Stimulated activated naive CD8-positive, alpha-beta T cell treated with anti-CD3 and anti-CD28 coated beads, Interleukin-15, amount 100 ng/mL, for 72 hours (primary cell): Measurements from ENCODE around the gene GYG2.

Source experiments
- ATAC-seq: fragments of 150-1000 bp; cut with Tn5 transposase; 2 replicates; pipeline ENCODE4 v1.10.0; 2021; ENCODE audit warnings: mild to moderate bottlenecking, moderate library complexity
- DNase-seq, 2 donors: peaks; one replicate each; pipeline ENCODE4 v3.0.0; 2021 to 2022
- H3K27ac Mint-ChIP-seq, 2 donors: one replicate each; pipeline ENCODE4 v1.8.0; 2022; ENCODE audit warnings: mild to moderate bottlenecking in 2 of 2, mixed read lengths in 2 of 2, moderate library complexity in 2 of 2
- H3K27me3 Mint-ChIP-seq: one replicate; pipeline ENCODE4 v1.8.0; 2022; ENCODE audit warnings: mixed read lengths
- H3K4me1 Mint-ChIP-seq: one replicate; pipeline ENCODE4 v1.8.0; 2022; ENCODE audit warnings: mild to moderate bottlenecking, mixed read lengths
- H3K4me3 Mint-ChIP-seq, 2 donors: one replicate each; pipeline ENCODE4 v1.8.0; 2022; ENCODE audit warnings: mild to moderate bottlenecking in 2 of 2, mixed read lengths in 2 of 2, moderate library complexity in 1 of 2
- H3K9me3 Mint-ChIP-seq, 2 donors: one replicate each; pipeline ENCODE4 v1.8.0; 2022; ENCODE audit warnings: mixed read lengths in 2 of 2

Gene GYG2

GRCh38 chrX:2928583-2929434 is 100.1 kb downstream of the GYG2 start, which contains the start of gene ARSD:
ARSD (minus strand) TSS chrX:2929339; CDS start chrX:2929275, 64 bp downstream.
- DNase-seq (peak; percentile 23 to 40), ATAC-seq (peak; percentile 83)
- peak within 1 kb of the TSS in 1 of 2 donors; percentile 87 for H3K27ac Mint-ChIP-seq
- peak within 1 kb of the TSS; percentile 82 to 87 for H3K4me3 Mint-ChIP-seq
- H3K4me1 Mint-ChIP-seq = no peaks in the 10 kb centered on the region
- no peaks in the 10 kb centered on the region for H3K27me3 Mint-ChIP-seq
- H3K9me3 Mint-ChIP-seq = peaks cover 0 to 5% of the 10 kb centered on the region in 2 donors

- H3K4me1 Mint-ChIP-seq = no peaks in the 10 kb centered on the region
- H3K9me3 Mint-ChIP-seq = peaks cover 0 to 5% of the 10 kb centered on the region in 2 donors
Observed at GRCh38 chrX:2931155-2931554, 102.4 kb downstream of the GYG2 start.

GRCh38 chrX:2931612-2932011 is 102.9 kb downstream of the GYG2 start:
- ATAC-seq (no peak), DNase-seq (no peak)
- Mint-ChIP-seq H3K27me3 (no peaks in the 10 kb centered on the region), H3K4me3 (no peak overlapping the region), H3K9me3 (peaks cover 0 to 5% of the 10 kb centered on the region in 2 donors), H3K4me1 (no peaks in the 10 kb centered on the region), H3K27ac (no peak overlapping the region)

More at GRCh38 chrX:2931155-2931554, 102.4 kb downstream of the GYG2 start:
- Mint-ChIP-seq H3K27ac (no peak overlapping the region), H3K4me3 (no peak overlapping the region), H3K27me3 (no peaks in the 10 kb centered on the region)
- DNase-seq (no peak), ATAC-seq (no peak)
